ENCODE measurements around the gene LRFN4.

LRFN4 gene

GRCh38 chr11:66858186-66858938, 1.5 kb downstream of the LRFN4 start:
- DNase-seq (ENCODE audit: low read depth), result no peak

GRCh38 chr11:66858939-66859685, 2.2 kb downstream of the LRFN4 start:
- no peak for DNase-seq (ENCODE audit: low read depth)

GRCh38 chr11:66859686-66860448, 3.0 kb downstream of the LRFN4 start:
- no peak for DNase-seq (ENCODE audit: low read depth)

- DNase-seq (ENCODE audit: low read depth), result no peak
Measured at GRCh38 chr11:66860449-66860831, 3.6 kb downstream of the LRFN4 start.

GRCh38 chr11:66861038-66861773, 4.3 kb downstream of the LRFN4 start:
- no peak for DNase-seq (ENCODE audit: low read depth)

- DNase-seq (ENCODE audit: low read depth), result no peak
Measured at GRCh38 chr11:66861774-66862558, 5.1 kb downstream of the LRFN4 start.

GRCh38 chr11:66862559-66863037, 5.7 kb downstream of the LRFN4 start:
- no peak for DNase-seq (ENCODE audit: low read depth)

- no peak for DNase-seq (ENCODE audit: low read depth)
Measured at GRCh38 chr11:66863428-66864125, 6.7 kb downstream of the LRFN4 start.

GRCh38 chr11:66864172-66864901, 7.5 kb downstream of the LRFN4 start:
- no peak for DNase-seq (ENCODE audit: low read depth)

- DNase-seq (ENCODE audit: low read depth), result no peak
Measured at GRCh38 chr11:66864924-66865697, 8.2 kb downstream of the LRFN4 start.

- no peak for DNase-seq (ENCODE audit: low read depth)
Measured at GRCh38 chr11:66866007-66866406, 9.1 kb downstream of the LRFN4 start.

- no peak for DNase-seq (ENCODE audit: low read depth)
Measured at GRCh38 chr11:66866511-66866986, 9.7 kb downstream of the LRFN4 start.

GRCh38 chr11:66867425-66868040, 10.7 kb downstream of the LRFN4 start:
- no peak for DNase-seq (ENCODE audit: low read depth)

GRCh38 chr11:66868082-66868725, 11.3 kb downstream of the LRFN4 start:
- no peak for DNase-seq (ENCODE audit: low read depth)

GRCh38 chr11:66868726-66869566, 12.1 kb downstream of the LRFN4 start:
- no peak for DNase-seq (ENCODE audit: low read depth)

- no peak for DNase-seq (ENCODE audit: low read depth)
Measured at GRCh38 chr11:66869567-66869870, 12.7 kb downstream of the LRFN4 start.

- DNase-seq (ENCODE audit: low read depth), result no peak
Measured at GRCh38 chr11:66870131-66870530, 13.3 kb downstream of the LRFN4 start.
